Measurements from ENCODE around the gene CFAP57. TPM values are rescaled to one million over a fixed set of nuclear protein-coding genes. Genes with fewer than 3 reads are reported as not detected.
A peak's percentile ranks its signal among the peaks of the same experiment; 100 is the strongest.

The CFAP57 gene
- total RNA-seq, 4 donors from 2014 or later: not detected

- in situ Hi-C loops (cut with MboI; ENCODE audit: low pct_ligation_motif_present in 1 of 4, low pct_unique_long_range_greater_than_20kb in 1 of 4, low sequenced_read_pairs in 3 of 4): no loop called here
- no peak overlapping the region for H3K27ac ChIP-seq
- H3K9me3 ChIP-seq: no peaks in the 10 kb centered on the region
- H3K36me3 ChIP-seq: no peaks in the 10 kb centered on the region
- WGBS, 2 donors (ENCODE audit: low coverage in 1 of 2): 79 to 92% methylated on average over 2 to 3 of the region's 3 CpGs
- DNase-seq: no peak
- H3K4me3 ChIP-seq: no peak overlapping the region
- peaks cover 0 to 20% (median 15%) of the 10 kb centered on the region in 4 donors for H3K4me1 ChIP-seq
- no peaks in the 10 kb centered on the region for H3K27me3 ChIP-seq
- intact Hi-C loops (cut with DNase I; ENCODE audit: low total_unique reads): no loop called here
- no peak for TF ChIP-seq POLR2A (IDR thresholded peaks at IDR 0.05)
- TF ChIP-seq EP300 (IDR thresholded peaks at IDR 0.05; ENCODE audit: low read depth): no peak
- TF ChIP-seq POLR2AphosphoS5 (IDR thresholded peaks at IDR 0.05): no peak
- no peak for TF ChIP-seq CTCF (IDR thresholded peaks at IDR 0.05)
These were observed 95.8 kb downstream of the CFAP57 start for GRCh38 chr1:43267818-43268425.

GRCh38 chr1:43269627-43270375, 97.7 kb downstream of the CFAP57 start, which contains the start of gene TMEM125:
Gene TMEM125 (plus strand): TSS chr1:43269983. CDS start chr1:43272723, 2,740 bp downstream.
- peak; percentile 87 for DNase-seq
- WGBS, 2 donors (ENCODE audit: low coverage in 1 of 2): 55% methylated on average over 7 of the region's 7 CpGs; no CpG with 5 or more reads in 1 of the 2 donors
- H3K4me3 ChIP-seq: peak within 1 kb of the TSS in 3 of 4 donors; percentile 22 to 36 (median 23)
- peaks cover 0 to 29% (median 19%) of the 10 kb centered on the region in 4 donors for H3K4me1 ChIP-seq
- no peaks in the 10 kb centered on the region for H3K36me3 ChIP-seq
- no peaks in the 10 kb centered on the region for H3K27me3 ChIP-seq
- in situ Hi-C loops (cut with MboI; ENCODE audit: low pct_ligation_motif_present in 1 of 4, low pct_unique_long_range_greater_than_20kb in 1 of 4, low sequenced_read_pairs in 3 of 4): no loop called here
- no peaks in the 10 kb centered on the region for H3K9me3 ChIP-seq
- TF ChIP-seq POLR2A (IDR thresholded peaks at IDR 0.05) (no peak), POLR2AphosphoS5 (IDR thresholded peaks at IDR 0.05) (peak in 1 of 3 donors; percentile 43)
- intact Hi-C loops (cut with DNase I; ENCODE audit: low total_unique reads): no loop called here
- H3K27ac ChIP-seq: peak within 1 kb of the TSS; percentile 82 to 89 (median 87)

- no peaks in the 10 kb centered on the region for H3K9me3 ChIP-seq
- in situ Hi-C loops (cut with MboI; ENCODE audit: low pct_ligation_motif_present in 1 of 4, low pct_unique_long_range_greater_than_20kb in 1 of 4, low sequenced_read_pairs in 3 of 4): no loop called here
- peak; percentile 92 for DNase-seq
- H3K36me3 ChIP-seq: no peaks in the 10 kb centered on the region
- WGBS, 2 donors (ENCODE audit: low coverage in 1 of 2): 6% methylated on average over 20 of the region's 29 CpGs; no CpG with 5 or more reads in 1 of the 2 donors
- TF ChIP-seq CTCF (IDR thresholded peaks at IDR 0.05): no peak
- peak; percentile 86 for TF ChIP-seq POLR2A (IDR thresholded peaks at IDR 0.05)
- peak; percentile 75 to 90 (median 89) for TF ChIP-seq POLR2AphosphoS5 (IDR thresholded peaks at IDR 0.05)
- peak overlapping the region; percentile 82 to 89 (median 87) for H3K27ac ChIP-seq
- H3K4me1 ChIP-seq: peaks cover 0 to 30% (median 19%) of the 10 kb centered on the region in 4 donors
- intact Hi-C loops (cut with DNase I; ENCODE audit: low total_unique reads): no loop called here
- H3K27me3 ChIP-seq: no peaks in the 10 kb centered on the region
- H3K4me3 ChIP-seq: peak overlapping the region in 3 of 4 donors; percentile 22 to 36 (median 23)
These were observed 98.4 kb downstream of the CFAP57 start for GRCh38 chr1:43270421-43271095.

GRCh38 chr1:43271186-43272118, 99.3 kb downstream of the CFAP57 start:
- in situ Hi-C loops (cut with MboI; ENCODE audit: low pct_ligation_motif_present in 1 of 4, low pct_unique_long_range_greater_than_20kb in 1 of 4, low sequenced_read_pairs in 3 of 4): no loop called here
- H3K4me1 ChIP-seq: peaks cover 0 to 30% (median 19%) of the 10 kb centered on the region in 4 donors
- no peaks in the 10 kb centered on the region for H3K27me3 ChIP-seq
- no peak for DNase-seq
- H3K9me3 ChIP-seq: no peaks in the 10 kb centered on the region
- H3K4me3 ChIP-seq: peak overlapping the region in 3 of 4 donors; percentile 22 to 36 (median 23)
- H3K27ac ChIP-seq: peak overlapping the region; percentile 82 to 89 (median 87)
- WGBS, 2 donors (ENCODE audit: low coverage in 1 of 2): 57 to 73% methylated on average over 8 to 12 of the region's 12 CpGs
- intact Hi-C loops (cut with DNase I; ENCODE audit: low total_unique reads): no loop called here
- TF ChIP-seq CTCF (IDR thresholded peaks at IDR 0.05): no peak
- TF ChIP-seq EP300 (IDR thresholded peaks at IDR 0.05; ENCODE audit: low read depth): no peak
- TF ChIP-seq POLR2A (IDR thresholded peaks at IDR 0.05): no peak
- no peak for TF ChIP-seq POLR2AphosphoS5 (IDR thresholded peaks at IDR 0.05)
- H3K36me3 ChIP-seq: no peaks in the 10 kb centered on the region

All from transverse colon (tissue), 4 donors.